ENCODE data around the gene GNPTAB.

Gene GNPTAB

DNA sequence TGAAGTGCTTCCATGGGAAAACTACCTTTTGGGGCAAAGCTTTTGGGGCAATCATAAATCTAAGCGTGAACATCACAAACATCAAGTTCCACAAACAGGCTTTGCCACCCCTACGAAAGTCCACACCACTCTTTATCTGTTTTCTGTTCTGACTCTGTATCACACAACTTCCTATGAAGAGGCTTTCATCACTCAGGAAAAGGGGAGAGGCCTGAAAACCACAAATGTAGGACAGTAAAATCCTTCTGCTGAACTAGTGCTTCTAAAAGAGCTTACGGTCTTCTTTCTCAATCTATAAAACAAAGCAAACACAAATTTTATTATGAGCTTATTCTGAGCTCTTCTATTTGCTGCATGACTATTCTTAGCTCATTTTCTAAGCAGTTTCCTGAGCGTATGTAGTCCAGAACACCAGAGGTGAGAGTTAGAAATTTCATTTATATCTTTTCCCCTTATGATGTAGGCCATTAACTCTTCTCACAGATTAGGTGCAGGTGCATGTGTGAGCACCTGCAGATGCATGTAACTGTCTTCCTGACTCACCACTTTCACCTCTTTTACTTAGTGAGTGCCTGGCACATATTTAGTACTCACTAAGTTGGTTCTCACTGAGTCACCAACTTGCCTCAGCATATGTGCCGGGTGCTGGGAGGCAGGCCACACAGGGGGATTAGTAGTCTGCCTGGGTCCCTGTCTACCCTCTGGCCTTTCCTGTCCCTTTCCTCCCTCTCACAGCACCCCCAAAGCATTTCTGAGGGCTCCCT lies 58.6 kb downstream of the GNPTAB start:
- DNase-seq (ENCODE audit: low spot score), result peak; percentile 32

DNA sequence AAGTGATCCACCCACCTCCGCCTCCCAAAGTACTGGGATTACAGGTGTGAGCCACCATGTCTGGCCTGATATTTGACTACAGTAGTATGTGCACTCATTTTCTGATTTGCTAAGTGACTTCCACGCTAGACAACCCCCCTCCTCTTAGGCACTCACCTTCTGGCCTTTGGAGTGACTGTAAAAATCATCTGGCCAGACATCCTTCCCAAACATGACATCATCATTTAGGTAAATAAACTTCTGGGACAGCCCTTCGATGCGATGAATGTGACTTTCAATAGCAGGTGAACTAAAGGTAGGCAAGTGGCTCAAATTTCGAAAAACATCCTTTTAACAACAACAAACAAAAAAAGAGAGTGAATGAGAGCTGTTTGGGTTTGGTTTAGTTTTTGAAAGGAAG lies 60.9 kb downstream of the GNPTAB start:
- no peak for DNase-seq (ENCODE audit: low spot score)

DNA sequence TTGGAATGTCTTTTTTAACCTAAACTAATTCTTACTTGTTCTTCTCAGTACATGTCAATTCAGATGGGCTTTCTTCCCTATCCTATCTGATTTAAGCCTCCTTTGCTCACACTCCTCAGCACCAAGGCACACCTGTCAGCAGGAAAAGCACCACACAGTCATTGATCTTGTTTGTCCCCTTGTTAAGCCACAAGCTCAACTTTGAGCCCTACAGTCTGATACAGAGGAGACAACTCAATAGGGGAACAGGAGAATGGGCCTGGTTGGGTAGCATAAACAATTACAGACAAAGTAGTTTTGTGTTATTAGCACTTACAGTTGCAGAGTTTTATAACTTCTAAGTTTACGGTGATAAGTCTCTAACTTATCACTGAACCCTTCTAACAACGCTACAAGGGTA lies 62.0 kb downstream of the GNPTAB start:
- no peak for DNase-seq (ENCODE audit: low spot score)

DNA sequence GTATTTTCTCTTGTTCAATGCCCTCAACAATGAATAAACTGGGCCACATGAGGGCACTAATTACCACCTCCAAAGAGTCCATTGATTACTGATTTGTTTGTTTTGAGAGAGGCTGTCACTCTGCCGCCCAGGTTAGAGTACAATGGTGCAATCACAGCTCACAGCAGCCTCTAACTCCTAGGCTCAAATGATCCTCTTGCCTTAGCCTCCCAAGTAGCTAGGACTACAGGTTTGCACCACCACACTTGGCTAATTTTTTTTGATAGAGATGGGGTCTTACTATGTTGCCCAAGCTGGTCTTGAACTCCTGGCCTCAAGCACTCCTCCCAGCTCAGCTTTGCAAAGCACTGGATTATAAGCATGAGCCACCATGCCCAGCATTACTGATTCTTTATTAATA lies 63.2 kb downstream of the GNPTAB start:
- DNase-seq (ENCODE audit: low spot score), result no peak

DNA sequence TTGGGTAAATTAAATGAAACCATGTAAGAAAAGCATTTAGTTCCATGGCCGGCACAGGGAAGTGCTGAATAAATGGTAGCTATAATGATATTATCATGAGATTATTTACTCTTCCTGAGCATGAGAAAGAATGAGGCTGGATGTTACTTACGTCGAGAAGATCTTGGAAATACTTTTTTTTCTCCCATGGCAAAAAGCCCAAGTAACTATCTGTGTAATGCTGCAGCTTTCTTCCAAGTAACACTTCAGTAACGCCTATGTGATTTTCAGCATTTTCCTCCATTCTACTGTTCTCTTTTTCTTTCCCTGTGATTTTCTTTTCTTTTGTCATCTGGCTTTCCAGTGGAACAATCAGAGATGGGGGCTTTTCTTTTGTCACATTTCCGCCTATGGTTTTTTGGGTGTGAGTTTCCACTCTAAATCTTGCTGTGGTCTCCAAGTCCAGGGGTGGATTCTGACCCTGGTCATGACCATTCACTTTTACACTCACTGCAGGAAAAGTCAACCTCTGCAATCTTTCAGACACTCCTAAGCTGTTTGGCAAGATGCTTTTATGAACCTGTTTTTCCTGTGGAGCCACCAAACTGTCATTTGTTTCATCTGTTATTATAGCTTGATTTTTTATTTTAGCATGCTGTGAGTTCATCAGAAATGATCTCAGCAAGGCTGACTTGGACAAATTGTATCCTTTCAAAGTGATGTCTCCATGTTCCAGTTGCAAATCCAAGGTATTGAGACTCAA lies 66.5 kb downstream of the GNPTAB start:
- no peak for DNase-seq (ENCODE audit: low spot score)

DNA sequence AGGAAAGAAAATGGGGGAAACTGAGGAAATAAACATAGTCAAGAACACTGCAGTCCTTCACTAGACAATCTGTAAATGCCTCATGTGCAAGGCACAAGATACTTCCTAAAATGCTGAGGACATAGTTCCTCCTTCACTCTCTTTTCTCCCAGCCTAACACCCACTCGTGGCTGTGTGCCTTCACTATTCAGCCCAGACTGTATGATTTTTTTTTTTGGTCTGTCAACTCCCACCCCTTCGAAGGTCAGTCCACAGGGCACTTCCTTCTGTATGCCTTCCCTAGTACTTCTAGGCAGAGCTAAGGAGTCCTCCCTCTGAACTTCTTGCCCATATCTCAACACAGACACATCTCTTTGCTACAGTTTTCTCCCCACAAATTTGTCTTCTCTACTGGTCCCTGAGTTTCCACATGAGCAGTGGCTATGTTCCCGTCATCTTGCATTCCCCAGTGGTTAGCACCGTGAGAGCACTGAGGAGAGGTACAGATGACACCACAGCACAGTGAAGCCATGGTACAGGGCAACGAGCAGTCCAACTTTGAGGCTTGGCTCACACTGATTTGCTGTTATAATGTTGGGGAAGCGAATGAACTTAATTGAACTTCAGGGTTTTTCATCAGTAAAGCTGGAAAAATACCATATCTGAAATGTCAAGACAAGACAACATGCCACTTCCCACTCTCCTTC lies 67.4 kb downstream of the GNPTAB start:
- peak; percentile 45 for DNase-seq (ENCODE audit: low spot score)

DNA sequence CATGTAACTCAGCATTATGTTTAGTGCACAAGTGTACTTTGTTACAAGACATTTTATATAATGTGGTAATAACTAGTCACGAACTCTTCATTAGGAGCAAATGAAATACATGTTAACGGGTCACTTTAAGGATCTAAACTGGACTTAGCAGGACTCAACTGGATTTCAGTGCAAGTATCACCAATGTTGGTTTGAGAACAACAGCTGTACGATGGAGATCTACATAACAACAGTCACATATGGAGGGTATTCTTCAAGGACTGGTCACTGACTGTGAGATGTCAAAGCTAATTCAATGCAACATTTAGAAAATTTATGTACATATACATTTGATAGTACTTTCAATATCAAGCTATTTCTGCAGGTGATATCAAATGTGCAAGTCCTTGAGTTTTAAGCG lies 69.0 kb downstream of the GNPTAB start:
- DNase-seq (ENCODE audit: low spot score), result no peak

DNA sequence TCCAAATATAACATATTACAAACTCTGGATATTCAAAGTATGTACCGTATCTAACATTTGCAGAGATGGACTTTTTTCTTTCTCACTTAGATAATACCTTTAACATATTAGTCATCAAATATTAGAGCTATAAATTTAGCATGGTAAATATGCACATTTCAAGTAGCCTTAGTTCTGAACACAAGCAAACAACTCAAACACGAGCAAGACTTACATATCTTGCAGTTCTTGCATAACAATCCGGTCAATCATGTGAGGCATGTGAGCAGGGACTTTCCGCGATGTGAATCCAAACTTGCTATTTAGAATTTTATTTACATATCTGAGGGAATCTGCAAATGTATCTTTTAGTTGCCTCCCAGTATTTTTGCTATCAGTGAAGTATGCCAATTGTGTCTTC lies 69.4 kb downstream of the GNPTAB start:
- no peak for DNase-seq (ENCODE audit: low spot score)

DNA sequence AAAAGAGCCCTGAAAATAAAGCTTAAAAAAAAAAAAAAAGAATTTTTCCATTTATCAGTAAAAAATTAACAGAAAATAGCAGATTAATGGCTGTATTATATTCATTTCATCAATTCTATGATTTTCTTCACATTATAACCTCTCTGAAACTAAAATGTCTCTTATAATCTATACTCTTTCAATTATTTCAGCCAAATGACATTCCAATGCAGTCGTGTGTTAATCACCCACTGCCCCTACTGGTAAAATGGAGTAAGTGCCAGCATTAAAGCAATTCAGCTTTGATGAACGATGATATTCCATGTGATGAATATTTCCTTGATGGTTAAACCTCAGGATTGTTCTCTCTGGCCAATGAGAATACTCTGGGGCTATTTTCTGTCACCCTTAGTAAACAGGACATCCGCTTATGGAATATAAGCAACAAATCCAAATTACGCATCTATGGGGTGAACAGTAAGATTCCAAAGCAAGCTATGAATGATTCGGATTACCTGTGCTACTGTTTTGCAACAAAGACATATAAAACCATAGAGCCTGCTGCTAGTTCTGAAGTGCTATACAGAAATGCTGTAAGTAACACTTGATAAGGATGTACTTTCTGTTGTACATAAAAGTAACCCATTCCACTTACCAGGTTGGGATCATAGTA lies 71.2 kb downstream of the GNPTAB start:
- no peak for DNase-seq (ENCODE audit: low spot score)

DNA sequence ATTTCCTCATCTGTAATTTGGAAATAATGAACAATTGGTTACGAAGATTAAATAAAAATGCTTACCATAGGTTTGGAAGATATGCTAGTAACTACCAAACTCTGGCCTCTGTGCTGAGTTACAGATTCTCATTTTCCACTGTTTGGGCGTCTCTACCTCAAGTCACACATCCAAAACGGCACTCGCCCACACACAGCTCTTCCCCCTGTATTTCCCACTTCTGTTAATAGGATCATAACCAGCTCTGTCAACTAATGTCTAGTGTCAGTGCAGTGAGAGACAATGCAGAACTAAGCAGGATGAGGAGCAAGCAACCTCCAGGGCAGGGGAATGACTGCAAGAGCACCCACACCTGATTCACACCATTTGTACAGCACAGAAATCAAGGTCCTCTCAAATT lies 80.6 kb downstream of the GNPTAB start:
- peak; percentile 49 for DNase-seq (ENCODE audit: low spot score)

DNA sequence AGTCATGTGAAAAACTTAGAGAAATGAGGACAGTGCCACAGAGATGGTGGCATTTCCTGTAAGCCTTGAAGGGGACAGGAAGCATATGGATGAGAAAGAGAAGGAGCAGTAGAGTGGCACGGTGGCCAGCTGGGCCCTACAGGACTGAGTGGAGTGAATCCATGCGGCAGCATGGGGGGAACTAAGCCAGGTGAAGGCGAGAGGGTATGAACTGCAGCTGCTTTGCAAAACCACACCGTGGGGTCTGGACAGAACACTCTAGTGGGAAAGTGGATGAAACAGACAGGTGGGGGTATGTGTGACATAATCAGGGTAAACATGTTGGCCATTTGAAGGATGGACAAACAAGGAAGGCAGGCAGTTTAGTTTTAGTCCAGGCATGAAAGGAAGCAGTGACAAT lies 81.1 kb downstream of the GNPTAB start:
- DNase-seq (ENCODE audit: low spot score), result no peak

DNA sequence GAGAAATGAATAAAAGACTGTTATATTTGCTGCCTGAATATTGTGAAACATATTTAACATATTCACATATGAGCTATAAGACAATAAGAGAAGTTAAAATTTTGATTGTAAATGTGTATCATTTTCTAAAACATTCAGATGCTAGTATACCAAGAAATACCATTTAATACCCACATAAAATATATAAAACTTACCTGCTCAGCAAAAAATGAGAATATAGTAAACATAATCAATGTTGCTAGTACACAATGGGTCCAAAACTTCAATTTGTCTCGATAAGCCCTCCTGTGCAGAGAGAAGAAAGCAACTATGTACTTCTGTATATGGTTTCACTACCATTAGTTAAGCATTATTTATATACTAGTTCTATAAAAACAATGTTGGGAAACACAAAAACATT lies 81.9 kb downstream of the GNPTAB start:
- no peak for DNase-seq (ENCODE audit: low spot score)

DNA sequence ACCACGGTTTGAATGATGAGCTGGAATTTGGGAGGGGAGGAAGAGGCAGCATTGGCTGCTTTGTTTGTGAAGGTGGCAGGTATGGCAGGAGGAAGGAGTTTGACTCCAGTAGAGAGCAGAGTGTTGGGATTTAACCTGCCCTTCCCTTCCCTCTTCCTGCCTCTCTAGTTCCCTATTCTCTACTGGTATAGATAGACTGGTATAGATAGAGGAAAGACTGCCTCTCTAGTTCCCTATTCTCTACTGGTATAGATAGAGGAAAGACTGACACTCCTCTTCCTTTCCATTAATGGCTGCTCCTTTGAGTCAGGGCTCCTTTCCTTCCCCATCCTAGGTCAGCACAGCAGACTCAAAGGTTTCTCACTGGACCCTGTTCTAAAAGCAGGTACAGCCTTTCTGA lies 83.1 kb downstream of the GNPTAB start:
- DNase-seq (ENCODE audit: low spot score), result no peak

DNA sequence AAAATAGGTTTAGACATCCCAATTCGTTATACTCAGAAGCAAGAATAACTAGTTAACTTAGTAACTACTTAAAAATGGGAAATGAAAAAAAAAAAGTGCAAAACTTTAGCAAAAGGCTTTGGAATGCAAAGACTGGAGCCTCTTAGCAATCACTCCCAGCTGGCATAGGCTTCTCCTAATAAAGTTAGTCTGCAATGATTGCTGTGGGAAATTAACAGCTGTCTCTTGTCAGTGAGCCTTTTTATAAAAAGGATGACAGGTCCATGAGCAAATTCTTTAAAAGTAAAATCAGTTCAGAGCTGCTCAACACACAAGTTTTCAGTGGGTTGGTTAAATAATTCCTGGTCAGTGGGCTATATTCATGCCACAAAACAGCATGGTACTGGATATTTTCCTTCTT lies 84.1 kb downstream of the GNPTAB start:
- no peak for DNase-seq (ENCODE audit: low spot score)

DNA sequence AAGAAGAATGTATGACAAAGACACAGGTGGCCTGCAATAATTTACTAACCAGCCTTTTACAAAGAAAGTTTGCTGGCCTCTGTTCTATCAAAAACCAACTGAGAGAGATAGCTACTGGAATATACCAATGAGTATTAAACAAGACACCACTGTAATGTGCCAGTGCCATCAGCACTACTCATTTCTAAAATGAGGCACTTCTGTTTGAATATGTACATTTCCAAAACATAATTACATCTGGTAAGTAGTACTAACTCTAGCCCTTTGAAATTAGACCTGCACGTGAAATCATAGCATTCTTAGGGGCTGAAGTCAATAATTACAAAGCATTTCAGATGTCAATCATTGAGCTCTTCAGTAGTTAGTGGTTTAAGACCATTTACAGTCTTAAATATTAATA lies 84.6 kb downstream of the GNPTAB start:
- DNase-seq (ENCODE audit: low spot score), result no peak

DNA sequence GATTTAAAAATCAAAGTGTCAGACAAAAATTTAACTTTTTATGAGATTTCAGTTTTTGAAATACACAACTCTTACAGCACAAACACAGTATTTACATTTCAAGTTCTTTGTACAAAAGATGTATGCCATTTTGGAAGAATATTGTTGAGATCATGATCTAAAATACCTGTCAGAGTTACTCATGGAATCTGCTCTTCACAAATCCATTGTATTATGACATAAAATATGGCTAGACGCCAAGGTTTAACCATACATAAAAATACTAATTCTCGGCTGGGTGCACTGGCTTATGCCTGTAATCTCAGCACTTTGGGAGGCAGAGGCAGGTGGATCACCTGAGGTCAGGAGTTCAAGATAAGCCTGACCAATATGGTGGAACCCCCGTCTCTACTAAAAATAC lies 85.3 kb downstream of the GNPTAB start:
- DNase-seq (ENCODE audit: low spot score), result no peak

DNA sequence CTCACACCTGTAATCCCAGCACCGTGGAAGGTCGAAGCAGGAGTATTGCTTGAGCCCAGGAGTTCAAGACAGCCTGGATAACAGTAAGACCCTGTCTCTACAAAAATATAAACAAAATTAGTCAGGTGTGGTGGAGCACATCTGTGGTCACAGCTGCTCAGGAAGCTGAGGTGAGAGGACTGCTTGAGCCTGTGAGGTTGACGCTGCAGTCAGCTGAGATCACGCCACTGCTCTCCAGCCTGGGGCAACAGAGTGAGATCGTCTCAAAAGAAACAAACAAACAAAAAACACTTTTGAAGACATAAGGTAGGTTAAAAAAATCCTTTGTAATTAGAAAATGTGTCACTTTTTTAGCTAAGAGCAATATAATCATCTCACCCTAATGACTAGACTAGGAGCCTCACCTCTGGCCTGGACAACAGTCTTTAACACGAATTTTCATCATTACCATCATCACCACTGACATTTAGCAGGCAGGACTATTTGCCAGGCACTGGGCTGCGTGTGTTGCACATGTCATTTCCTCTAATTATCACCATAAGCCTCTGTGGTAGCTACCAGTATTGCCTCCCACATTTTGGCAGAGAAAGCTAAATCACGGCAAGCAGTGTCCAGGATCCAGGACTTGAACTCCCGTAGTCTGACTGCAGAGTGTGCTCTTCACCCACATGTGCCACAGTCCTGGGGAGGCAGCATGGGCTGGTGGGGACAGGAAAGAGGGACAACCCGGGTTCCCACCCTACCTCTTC lies 86.9 kb downstream of the GNPTAB start:
- no peak for DNase-seq (ENCODE audit: low spot score)

DNA sequence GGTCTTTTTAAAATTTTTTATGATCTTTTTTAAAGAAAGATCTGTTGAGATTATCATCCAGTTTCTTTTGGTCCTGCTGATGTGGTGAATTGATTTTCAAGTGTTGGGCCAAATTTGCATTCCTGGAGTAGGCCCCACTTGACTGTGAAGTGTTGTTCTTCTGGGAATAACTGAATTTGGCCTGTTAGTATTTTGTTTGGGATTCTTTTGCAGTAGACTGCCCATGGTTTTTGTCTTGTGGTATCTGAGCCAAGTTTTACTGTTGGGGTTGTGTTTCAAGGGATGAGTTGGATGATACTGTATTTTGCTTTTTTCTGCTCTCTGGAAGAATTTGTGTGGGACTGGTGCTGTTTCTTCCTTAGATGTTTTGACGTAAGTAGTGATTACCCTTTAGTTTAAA lies 87.5 kb downstream of the GNPTAB start:
- DNase-seq (ENCODE audit: low spot score), result no peak

DNA sequence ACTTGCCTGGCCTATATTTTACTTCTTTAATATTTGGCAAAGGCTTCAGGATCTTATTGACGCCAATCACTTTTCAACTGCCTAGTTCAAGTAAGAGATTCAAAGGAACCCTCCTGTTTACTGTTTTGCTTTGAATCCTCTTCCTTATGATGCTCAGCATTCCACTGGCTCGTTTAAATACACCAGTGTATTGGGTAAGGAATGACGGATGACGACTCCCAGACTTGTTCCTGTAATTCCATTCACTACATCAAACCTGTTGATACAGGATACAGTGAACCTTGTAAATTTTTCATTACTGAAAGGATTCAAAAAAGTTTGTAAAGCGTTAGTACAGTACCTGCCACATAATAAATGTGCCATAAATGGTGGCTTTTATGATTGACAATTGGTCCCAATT lies 89.8 kb downstream of the GNPTAB start:
- no peak for DNase-seq (ENCODE audit: low spot score)

DNA sequence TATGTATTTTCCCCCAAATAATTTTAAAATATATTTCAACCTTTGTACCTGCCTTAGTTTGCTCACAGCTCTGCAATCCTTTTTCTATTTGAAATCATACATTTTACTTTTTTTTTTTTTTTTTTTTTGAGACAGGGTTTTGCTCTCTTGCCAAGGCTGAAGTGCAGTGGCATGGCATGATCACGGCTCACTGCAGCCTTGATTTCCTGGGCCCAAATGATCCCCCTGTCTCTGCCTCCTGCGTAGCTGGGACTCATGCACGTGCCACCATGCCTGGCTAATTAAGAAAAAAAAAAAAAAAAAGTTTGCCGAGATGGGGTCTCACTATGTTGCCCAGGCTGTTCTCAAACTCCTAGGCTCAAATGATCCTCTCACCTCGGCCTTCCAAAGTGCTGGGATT lies 90.2 kb downstream of the GNPTAB start:
- DNase-seq (ENCODE audit: low spot score), result no peak

DNA sequence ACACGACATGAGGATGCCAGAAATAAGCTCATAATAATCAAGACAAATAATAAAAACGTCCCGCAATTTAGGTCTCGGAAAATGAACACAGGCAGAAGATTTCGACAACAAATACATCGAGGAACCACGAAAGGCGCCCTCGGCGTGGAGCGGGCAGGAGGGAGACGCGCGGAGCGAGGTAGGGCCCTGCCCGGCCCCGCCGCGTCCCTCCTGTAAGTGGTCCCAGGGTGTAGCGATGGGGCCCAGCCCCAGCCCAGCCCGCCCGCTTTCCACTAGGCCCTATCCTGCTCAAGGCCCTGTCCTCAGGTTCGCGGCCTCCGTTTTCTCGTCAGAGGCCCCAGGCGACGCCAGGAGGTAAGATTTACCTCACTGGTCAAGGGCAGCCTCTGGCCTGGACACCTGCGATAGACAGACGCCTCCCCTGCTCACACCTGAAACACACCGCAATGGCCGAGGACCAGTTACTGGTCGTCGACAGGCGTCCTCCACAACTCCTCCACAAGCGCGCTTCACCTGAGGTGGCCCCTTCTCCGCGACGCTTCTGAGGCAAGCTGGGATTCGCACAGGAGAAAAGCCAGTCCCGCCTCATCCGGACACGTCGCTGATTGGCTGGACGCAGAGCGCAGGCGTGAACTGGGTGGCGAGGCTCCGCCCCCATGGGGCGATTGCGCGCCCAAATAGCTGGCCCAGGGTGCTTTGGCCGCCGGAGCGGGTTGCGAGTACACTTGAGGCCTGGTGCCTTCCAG lies 91.7 kb downstream of the GNPTAB start, which contains the start of gene SYCP3:
Gene SYCP3 (minus strand): TSS at position 543 of the 746 bp plus-strand sequence. CDS start 1,527 bp downstream, outside the sequence.
- DNase-seq (ENCODE audit: low spot score), result no peak
